ENCODE data around the gene C11orf24.

DNA sequence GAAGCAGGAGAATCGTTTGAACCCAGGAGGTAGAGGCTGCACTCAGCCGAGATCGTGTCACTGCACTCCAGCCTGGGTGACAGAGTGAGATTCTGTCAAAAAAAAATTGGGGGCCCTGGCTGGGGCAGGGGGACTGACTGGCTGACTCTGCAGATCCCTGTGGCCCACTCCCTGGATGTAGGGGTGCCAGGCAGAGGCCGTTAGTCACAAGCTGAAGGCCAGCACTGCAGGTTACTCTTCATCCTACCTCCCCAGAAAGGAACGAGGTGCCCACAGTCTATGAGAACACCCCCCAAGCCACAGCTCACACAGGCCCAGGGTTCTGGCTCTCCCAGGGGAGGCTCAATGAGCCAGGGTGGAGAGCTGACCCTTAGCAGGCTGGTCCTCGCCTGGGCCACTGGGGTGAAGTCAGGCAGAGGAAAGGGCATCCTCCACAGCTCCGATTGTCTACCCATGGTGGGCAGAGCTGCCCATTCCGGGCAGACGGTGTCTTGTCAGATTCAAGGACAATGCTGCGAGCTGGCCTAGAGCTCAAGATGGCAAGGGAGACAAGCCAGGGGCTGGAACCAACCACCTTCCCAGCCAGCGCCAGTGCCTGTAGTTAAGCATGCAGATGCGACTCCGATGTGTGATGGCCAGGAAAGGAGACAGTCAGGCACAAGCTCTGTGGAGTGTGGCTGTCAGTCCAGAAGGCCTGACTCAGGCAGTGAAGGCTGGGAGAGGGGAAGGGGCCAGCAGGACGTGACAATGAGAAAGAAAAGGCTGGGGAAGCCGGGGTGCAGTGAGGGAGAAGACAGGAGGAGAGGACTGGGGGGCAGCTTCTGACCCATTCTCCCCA, 12.4 kb downstream of the C11orf24 start:
- TF ChIP-seq TAF1 (IDR thresholded peaks at IDR 0.05; ENCODE audit: borderline replicate concordance, low read depth, low read length) (no peak), CTCF (IDR thresholded peaks at IDR 0.05) (no peak)

All from SK-N-SH (cell line).